ENCODE results near the gene RFT1.
"Not testable (repeated sequence)": the region's sequence is repeated elsewhere in the genome, so short reads cannot be mapped to it uniquely, and the experiment has no call there.

RFT1 gene

DNA sequence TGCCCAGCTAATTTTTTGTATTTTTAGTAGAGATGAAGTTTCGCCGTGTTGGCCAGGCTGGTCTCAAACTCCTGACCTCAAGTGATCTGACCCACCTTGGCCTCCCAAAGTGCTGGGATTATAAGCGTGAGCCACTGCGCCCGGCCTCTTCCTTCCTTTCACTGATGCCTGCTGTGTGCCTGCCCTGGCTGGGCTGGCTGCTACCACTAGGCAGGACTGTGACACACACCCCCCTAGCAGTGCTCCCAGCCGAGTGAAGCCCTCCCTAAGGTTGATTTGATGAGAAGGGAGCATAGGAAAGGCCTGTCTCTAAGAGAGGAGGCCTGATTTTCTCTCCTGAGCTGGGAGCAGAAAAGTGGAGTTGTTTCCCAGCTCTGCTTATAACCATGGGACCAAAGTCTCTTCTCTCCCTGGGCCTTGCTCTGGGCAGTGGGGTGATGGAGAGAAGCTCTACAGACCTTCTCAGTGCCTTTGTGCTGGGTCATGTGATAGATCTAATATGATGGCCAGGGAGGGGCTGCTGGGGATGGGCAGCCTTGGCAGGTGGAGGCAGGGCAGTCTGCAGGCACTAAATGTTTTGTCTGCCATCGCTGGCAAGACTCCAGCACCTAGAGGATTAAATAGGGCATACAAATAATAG lies 64.3 kb downstream of the RFT1 start:
- Histone ChIP-seq H3K27me3 (ENCODE audit: control insufficient read depth, insufficient read depth, low read length) (no peaks in the 10 kb centered on the region), H3K9ac (ENCODE audit: low read depth, low read length) (no peak overlapping the region), H3K36me3 (ENCODE audit: control insufficient read depth, insufficient read depth, low read length) (no peaks in the 10 kb centered on the region), H3K4me3 (ENCODE audit: low read depth, low read length) (no peak overlapping the region), H3K9me3 (ENCODE audit: control insufficient read depth, insufficient read depth, low read length) (no peaks in the 10 kb centered on the region), H3K4me1 (ENCODE audit: control insufficient read depth, insufficient read depth, low read length) (no peaks in the 10 kb centered on the region)

DNA sequence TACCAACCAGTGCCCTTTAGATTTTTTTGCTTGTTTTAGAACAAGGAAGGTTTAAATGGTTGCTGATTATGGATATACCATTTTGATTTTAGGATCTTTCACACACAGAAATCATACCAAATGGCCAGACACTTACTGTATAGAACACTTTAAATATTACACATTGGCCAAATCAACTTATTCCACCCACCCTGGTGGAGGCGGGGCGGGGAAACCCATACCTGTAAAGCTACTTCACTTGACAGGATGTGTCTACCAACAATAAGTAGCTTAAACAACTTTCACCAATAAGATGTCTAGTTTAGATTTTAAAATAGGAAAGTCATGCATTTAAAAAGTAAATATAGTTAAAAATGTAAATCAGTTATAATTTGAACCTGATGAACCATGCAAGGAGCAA lies 67.3 kb downstream of the RFT1 start:
- Histone ChIP-seq H3K4me1 (ENCODE audit: control insufficient read depth, insufficient read depth, low read length) (no peaks in the 10 kb centered on the region), H3K36me3 (ENCODE audit: control insufficient read depth, insufficient read depth, low read length) (no peaks in the 10 kb centered on the region), H3K9ac (ENCODE audit: low read depth, low read length) (no peak overlapping the region), H3K27me3 (ENCODE audit: control insufficient read depth, insufficient read depth, low read length) (no peaks in the 10 kb centered on the region), H3K4me3 (ENCODE audit: low read depth, low read length) (no peak overlapping the region), H3K9me3 (ENCODE audit: control insufficient read depth, insufficient read depth, low read length) (no peaks in the 10 kb centered on the region)

DNA sequence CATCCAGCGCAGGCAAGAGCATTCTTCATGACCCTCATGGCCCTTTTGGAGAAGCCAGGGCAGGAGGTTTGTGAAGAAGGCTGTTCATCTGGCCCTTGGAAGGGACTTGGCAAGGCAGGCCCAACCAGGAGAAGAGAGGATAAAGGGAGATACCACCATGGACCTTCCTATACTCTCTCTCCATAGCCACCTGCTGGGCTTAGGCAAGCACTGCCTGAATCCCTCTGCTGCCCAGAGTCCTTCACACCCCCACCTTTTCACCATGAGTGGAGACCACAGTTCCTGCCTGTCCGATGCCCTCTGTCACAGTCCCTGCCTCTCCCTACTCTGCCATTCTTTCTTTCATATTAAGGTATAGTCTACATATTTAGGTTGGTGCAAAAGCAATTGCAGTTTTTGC lies 73.8 kb downstream of the RFT1 start:
- no peaks in the 10 kb centered on the region for H3K27me3 ChIP-seq (ENCODE audit: control insufficient read depth, insufficient read depth, low read length)
- no peaks in the 10 kb centered on the region for H3K36me3 ChIP-seq (ENCODE audit: control insufficient read depth, insufficient read depth, low read length)
- no peaks in the 10 kb centered on the region for H3K4me1 ChIP-seq (ENCODE audit: control insufficient read depth, insufficient read depth, low read length)
- no peaks in the 10 kb centered on the region for H3K9me3 ChIP-seq (ENCODE audit: control insufficient read depth, insufficient read depth, low read length)
- no peak overlapping the region for H3K9ac ChIP-seq (ENCODE audit: low read depth, low read length)
- H3K4me3 ChIP-seq (ENCODE audit: low read depth, low read length): no peak overlapping the region

DNA sequence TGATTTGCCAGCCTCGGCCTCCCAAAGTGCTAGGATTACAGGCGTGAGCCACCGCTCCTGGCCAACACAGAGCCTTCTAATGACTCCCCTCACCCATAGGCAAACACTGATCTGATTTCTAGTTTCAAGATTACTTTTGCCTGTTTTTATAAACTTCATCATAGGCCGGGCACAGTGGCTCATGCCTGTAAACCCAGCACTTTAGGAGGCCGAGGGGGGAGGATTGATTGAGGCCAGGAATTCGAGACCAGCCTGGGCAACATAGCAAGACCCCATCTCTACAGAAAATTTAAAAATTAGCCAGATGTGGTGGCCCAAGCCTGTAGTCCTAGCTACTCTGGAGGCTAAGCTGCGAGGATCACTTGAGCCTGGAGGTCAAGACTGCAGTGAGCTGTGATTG lies 76.0 kb downstream of the RFT1 start:
- H3K4me3 ChIP-seq (ENCODE audit: low read depth, low read length); H3K27me3 ChIP-seq (ENCODE audit: control insufficient read depth, insufficient read depth, low read length); H3K9me3 ChIP-seq (ENCODE audit: control insufficient read depth, insufficient read depth, low read length); H3K4me1 ChIP-seq (ENCODE audit: control insufficient read depth, insufficient read depth, low read length); H3K36me3 ChIP-seq (ENCODE audit: control insufficient read depth, insufficient read depth, low read length); H3K9ac ChIP-seq (ENCODE audit: low read depth, low read length): not testable (repeated sequence)

DNA sequence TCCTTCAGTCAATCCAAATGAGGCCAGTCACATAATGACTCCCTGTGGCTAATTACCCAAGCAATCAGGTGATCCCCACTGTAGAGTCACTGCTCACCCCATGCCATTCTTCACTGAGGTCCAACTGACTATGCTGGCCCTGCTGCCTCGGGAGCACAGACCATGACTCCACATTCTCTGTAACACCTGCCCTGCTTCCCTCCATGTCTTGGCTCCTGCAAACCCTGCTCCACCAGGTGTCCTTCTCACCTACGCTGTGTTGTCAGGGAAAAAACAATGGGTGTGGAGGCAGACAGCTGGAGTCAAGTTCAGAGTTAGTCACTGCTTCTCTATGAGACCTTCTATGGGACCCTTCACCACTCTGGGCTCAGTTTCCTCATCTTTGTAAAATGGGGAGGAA lies 78.3 kb downstream of the RFT1 start:
- H3K9me3 ChIP-seq (ENCODE audit: control insufficient read depth, insufficient read depth, low read length): no peaks in the 10 kb centered on the region
- H3K4me1 ChIP-seq (ENCODE audit: control insufficient read depth, insufficient read depth, low read length): no peaks in the 10 kb centered on the region
- H3K9ac ChIP-seq (ENCODE audit: low read depth, low read length): no peak overlapping the region
- H3K36me3 ChIP-seq (ENCODE audit: control insufficient read depth, insufficient read depth, low read length): no peaks in the 10 kb centered on the region
- H3K4me3 ChIP-seq (ENCODE audit: low read depth, low read length): no peak overlapping the region
- peaks cover 14% of the 10 kb centered on the region for H3K27me3 ChIP-seq (ENCODE audit: control insufficient read depth, insufficient read depth, low read length)

DNA sequence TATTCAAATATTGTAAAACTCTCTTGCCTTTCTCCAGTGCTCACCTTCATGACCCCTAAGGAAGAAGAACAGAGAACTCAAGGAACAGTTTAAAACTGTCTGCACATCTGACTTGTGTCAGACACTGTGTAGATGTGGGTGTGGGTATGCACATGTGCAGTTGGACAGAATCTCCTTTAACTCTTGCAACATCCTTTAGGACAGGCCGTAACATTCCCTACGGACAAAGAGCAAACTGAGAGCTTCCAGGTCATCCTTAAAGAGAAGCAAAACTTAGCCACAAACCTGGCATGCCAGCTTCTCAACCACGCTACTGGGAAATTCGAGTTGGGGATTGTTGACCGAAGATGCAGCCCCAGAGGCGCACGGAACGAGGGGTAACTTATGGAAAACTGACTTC lies 80.2 kb downstream of the RFT1 start:
- H3K9ac ChIP-seq (ENCODE audit: low read depth, low read length): no peak overlapping the region
- H3K27me3 ChIP-seq (ENCODE audit: control insufficient read depth, insufficient read depth, low read length): peaks cover 15% of the 10 kb centered on the region
- no peaks in the 10 kb centered on the region for H3K9me3 ChIP-seq (ENCODE audit: control insufficient read depth, insufficient read depth, low read length)
- no peaks in the 10 kb centered on the region for H3K36me3 ChIP-seq (ENCODE audit: control insufficient read depth, insufficient read depth, low read length)
- no peak overlapping the region for H3K4me3 ChIP-seq (ENCODE audit: low read depth, low read length)
- H3K4me1 ChIP-seq (ENCODE audit: control insufficient read depth, insufficient read depth, low read length): no peaks in the 10 kb centered on the region

DNA sequence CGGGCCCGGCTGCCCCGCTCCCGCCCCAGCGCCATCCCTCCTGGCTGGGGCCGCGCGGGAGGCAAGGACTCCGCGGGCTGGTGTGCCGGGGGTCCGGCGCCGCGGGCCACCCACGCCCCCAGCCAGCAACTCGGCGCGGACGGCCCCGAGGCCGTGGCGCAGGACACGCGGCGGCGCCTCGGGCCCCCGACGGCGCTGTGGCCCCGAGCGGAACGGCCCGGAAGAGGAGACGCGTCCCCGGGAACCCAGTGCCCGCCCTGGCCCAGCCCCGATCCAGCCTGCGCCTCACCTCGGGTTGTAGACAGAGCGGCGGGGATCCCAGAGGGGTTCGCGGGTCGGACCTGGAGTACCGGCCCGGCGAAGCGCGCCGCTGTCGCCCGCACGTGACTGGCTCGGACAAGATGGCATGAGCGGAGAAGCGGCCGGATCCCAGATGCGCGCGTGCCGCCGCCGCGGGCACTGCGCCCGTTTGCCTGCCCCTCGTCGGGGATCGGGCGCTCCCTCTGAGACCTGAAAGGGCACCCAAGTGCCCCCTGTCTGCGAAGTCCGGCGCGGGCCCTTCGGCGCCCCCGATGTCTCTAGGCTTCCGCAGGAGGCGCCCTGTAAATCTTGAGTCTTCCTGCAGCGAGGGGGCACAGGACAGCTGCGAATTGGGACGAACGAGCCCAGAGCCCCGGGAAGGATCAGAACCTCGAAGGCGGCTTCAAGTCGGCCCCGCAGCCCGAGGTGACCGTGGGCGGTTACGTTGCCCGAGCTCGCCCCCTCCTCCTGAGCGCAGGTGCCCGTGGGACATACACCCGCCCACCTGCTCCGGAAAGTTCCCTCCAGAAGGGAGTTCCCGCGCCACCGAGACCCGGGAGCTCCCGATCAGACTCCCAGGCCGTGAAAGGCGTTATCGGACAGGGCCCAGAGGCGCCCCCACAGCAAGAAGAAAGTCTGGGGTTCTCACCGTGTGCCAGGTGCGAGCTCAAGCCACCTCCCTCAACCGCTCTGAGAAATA lies 83.8 kb downstream of the RFT1 start:
- no peak overlapping the region for H3K9ac ChIP-seq (ENCODE audit: low read depth, low read length)
- H3K4me3 ChIP-seq (ENCODE audit: low read depth, low read length): peak overlapping the region; percentile 64
- H3K4me1 ChIP-seq (ENCODE audit: control insufficient read depth, insufficient read depth, low read length): no peaks in the 10 kb centered on the region
- H3K27me3 ChIP-seq (ENCODE audit: control insufficient read depth, insufficient read depth, low read length): peaks cover 32% of the 10 kb centered on the region
- no peaks in the 10 kb centered on the region for H3K9me3 ChIP-seq (ENCODE audit: control insufficient read depth, insufficient read depth, low read length)
- no peaks in the 10 kb centered on the region for H3K36me3 ChIP-seq (ENCODE audit: control insufficient read depth, insufficient read depth, low read length)

DNA sequence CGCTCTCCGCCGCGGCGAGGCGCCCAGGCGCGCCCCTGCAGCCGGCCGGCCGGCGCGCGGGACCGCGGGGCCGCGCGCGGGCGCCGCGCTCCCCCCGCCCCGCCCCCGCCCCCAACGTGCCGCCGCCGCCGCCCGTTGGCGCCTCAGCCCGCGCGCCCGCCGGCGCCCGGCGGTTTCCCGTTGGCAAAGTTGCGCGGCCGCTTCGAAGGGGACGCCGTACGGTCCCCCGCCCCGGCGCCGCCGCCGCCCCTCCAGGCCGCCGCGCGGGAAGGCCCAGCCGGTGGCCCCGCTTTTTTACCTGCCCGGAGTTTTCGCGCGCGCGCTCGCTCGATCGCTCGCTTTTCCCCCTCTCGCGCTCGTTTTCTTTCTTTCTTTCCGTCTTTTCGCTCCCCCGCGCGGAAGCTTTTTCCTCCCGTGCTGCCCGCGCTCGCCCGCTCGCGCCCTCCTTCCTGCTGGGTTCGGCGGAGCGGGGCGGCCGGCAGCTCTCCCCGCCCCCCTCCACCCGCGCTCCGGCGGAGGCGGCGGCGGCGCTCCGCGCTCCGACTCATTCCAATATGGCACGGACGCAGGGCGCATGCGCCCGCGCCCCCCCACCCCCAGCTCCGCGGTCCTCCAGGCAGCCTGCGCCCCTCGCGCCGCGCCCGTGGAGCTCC lies 84.6 kb downstream of the RFT1 start, which contains the start of gene SFMBT1:
TSS of gene SFMBT1 (minus strand) at position 556 of the 653 bp plus-strand sequence. CDS start 76,945 bp downstream, outside the sequence.
- no peaks in the 10 kb centered on the region for H3K36me3 ChIP-seq (ENCODE audit: control insufficient read depth, insufficient read depth, low read length)
- peak within 1 kb of the TSS; percentile 74 for H3K4me3 ChIP-seq (ENCODE audit: low read depth, low read length)
- no peaks in the 10 kb centered on the region for H3K9me3 ChIP-seq (ENCODE audit: control insufficient read depth, insufficient read depth, low read length)
- peaks cover 32% of the 10 kb centered on the region for H3K27me3 ChIP-seq (ENCODE audit: control insufficient read depth, insufficient read depth, low read length)
- no peaks in the 10 kb centered on the region for H3K4me1 ChIP-seq (ENCODE audit: control insufficient read depth, insufficient read depth, low read length)
- peak within 1 kb of the TSS; percentile 12 for H3K9ac ChIP-seq (ENCODE audit: low read depth, low read length)

DNA sequence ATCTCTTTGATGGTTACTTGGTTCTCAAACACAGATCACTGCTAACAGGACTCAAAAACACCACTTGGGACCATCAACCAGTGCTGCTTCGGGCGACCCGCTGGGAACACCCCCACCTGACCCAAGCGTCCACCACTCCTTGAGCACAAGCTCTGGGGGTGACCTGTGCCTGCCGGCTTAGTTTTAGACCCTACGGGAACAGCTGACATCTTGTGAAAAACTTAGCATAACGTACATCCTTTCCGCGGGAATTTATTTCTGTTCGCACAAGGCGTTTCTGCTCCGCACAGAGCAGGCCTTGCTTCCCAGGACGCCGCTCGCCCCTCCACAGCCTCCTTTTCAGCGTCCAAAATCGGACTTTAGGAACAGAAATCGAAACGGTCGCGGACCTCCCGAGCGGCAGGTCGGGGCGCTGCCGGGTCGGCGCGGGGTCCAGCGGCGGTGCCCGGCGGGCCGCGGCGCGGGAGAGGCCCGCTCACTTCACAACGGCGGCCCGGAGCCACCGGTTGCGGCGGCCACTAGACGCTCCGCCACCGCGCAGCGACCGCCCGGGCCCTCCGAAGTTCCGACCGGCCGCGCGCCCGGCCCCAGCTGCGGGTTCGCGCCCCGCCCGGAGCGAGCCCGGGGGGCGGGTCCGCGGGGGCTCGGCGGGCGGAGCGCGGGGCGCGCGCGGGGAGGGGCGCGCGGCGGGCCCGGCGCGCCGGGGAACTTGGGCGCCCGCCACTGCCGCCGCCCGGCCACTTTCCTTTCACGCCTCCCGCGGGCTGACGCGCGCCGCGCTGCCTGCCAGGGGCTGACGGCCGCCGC lies 85.3 kb downstream of the RFT1 start:
- Histone ChIP-seq H3K9ac (ENCODE audit: low read depth, low read length) (no peak overlapping the region), H3K4me3 (ENCODE audit: low read depth, low read length) (peak overlapping the region; percentile 74), H3K4me1 (ENCODE audit: control insufficient read depth, insufficient read depth, low read length) (no peaks in the 10 kb centered on the region), H3K36me3 (ENCODE audit: control insufficient read depth, insufficient read depth, low read length) (no peaks in the 10 kb centered on the region), H3K27me3 (ENCODE audit: control insufficient read depth, insufficient read depth, low read length) (peaks cover 32% of the 10 kb centered on the region), H3K9me3 (ENCODE audit: control insufficient read depth, insufficient read depth, low read length) (no peaks in the 10 kb centered on the region)

DNA sequence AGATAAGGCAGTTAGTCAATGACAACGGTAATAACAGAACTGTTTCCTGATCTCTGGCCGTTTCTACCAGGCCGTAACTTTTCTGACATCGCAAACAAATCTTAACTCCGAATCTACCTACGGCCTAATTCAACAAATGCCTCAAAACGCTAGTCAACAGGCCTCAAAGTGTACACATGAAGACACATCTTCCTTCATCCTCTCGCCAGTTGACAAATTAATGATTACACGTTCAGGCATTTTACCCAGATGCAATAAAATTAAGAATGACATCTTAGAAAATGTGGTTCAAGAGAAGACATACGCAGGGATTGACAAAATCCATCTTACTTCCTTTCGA lies 85.9 kb downstream of the RFT1 start:
- peaks cover 32% of the 10 kb centered on the region for H3K27me3 ChIP-seq (ENCODE audit: control insufficient read depth, insufficient read depth, low read length)
- no peaks in the 10 kb centered on the region for H3K4me1 ChIP-seq (ENCODE audit: control insufficient read depth, insufficient read depth, low read length)
- H3K9ac ChIP-seq (ENCODE audit: low read depth, low read length): no peak overlapping the region
- H3K4me3 ChIP-seq (ENCODE audit: low read depth, low read length): peak overlapping the region; percentile 74
- no peaks in the 10 kb centered on the region for H3K36me3 ChIP-seq (ENCODE audit: control insufficient read depth, insufficient read depth, low read length)
- no peaks in the 10 kb centered on the region for H3K9me3 ChIP-seq (ENCODE audit: control insufficient read depth, insufficient read depth, low read length)

DNA sequence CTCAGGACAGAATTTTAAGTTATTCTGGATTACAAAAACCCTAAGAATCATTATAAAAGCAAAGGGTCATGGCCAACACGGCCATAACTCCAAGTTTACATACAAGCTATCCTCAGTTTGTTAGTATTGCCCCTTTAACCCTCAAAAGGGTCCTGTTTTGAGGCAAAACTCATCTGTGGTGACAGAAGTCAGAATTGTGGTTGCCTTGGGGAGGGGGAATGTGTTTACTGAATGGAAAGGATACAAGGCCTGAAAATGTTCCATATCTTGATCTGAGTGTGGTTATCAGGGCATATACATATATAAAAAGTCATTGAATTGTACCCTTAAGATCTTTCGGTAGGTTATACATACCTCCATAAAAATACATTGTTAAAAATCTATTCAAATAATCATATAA lies 86.5 kb downstream of the RFT1 start:
- H3K36me3 ChIP-seq (ENCODE audit: control insufficient read depth, insufficient read depth, low read length): no peaks in the 10 kb centered on the region
- H3K9me3 ChIP-seq (ENCODE audit: control insufficient read depth, insufficient read depth, low read length): no peaks in the 10 kb centered on the region
- no peak overlapping the region for H3K9ac ChIP-seq (ENCODE audit: low read depth, low read length)
- H3K4me1 ChIP-seq (ENCODE audit: control insufficient read depth, insufficient read depth, low read length): no peaks in the 10 kb centered on the region
- H3K4me3 ChIP-seq (ENCODE audit: low read depth, low read length): no peak overlapping the region
- peaks cover 31% of the 10 kb centered on the region for H3K27me3 ChIP-seq (ENCODE audit: control insufficient read depth, insufficient read depth, low read length)
